T-helper 1 cell treated with Interleukin-12 subunit alpha and Interleukin-12 subunit beta and Interleukin-4 antibody, amounts not matched to agents 30 μg/mL and 1 μg/mL, for 36 hours (primary cell): Measurements from ENCODE around the gene RFX7.

Experiments used
- H3K27ac Mint-ChIP-seq: one replicate; pipeline ENCODE4 v1.8.0; 2021; ENCODE audit warnings: mild to moderate bottlenecking, mixed read lengths
- H3K27me3 Mint-ChIP-seq: one replicate; pipeline ENCODE4 v1.8.0; 2021; ENCODE audit warnings: low read depth, mixed read lengths
- H3K36me3 Mint-ChIP-seq: one replicate; pipeline ENCODE4 v1.8.0; 2021; ENCODE audit warnings: low read depth, mixed read lengths
- H3K4me1 Mint-ChIP-seq: one replicate; pipeline ENCODE4 v1.8.0; 2021; ENCODE audit warnings: low read depth, mixed read lengths
- H3K4me3 Mint-ChIP-seq: one replicate; pipeline ENCODE4 v1.8.0; 2021; ENCODE audit warnings: mild to moderate bottlenecking, moderate library complexity, mixed read lengths
- H3K9me3 Mint-ChIP-seq: one replicate; pipeline ENCODE4 v1.8.0; 2021; ENCODE audit warnings: mixed read lengths

Gene RFX7

DNA sequence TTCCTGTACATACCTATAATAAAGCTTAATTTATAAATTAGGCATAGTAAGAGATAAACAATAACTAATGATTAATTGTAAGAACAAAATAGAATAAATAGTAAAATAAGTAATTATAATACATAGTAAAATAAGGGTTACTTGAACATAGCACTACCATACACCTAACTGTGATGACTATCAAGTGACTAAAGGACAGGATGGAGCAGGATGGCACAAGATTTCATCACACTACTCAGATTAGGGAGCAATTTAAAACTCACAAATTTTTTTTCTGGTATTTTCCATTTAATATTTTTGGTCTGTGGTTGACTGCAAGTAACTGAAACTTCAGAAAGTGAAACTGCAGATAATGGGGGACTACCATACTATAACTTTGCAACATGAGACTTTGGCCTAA is 14.8 kb downstream of the RFX7 start:
- Mint-ChIP-seq H3K9me3 (peaks cover 77% of the 10 kb centered on the region), H3K36me3 (peaks cover 76% of the 10 kb centered on the region)

DNA sequence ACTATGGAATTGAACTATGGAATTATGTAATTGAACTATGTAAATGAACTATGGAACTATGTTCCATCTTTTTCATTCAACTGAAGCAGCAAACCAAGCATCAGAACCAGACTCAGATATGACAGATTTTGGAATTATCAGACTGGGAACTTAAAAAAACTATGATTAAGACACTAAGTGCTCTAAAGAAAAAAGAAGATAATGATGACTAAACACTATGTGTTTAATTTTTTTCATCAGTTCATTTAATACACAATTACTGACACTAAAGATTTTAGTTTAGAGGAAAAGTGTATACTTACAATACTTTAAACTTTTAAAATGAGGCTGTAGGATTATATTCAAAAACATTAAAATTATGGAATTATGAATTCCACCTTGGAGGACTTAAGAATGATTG is 15.3 kb downstream of the RFX7 start:
- Mint-ChIP-seq H3K4me1 (peaks cover 8% of the 10 kb centered on the region), H3K9me3 (peaks cover 75% of the 10 kb centered on the region), H3K27me3 (no peaks in the 10 kb centered on the region), H3K27ac (no peak overlapping the region), H3K36me3 (peaks cover 74% of the 10 kb centered on the region), H3K4me3 (no peak overlapping the region)

More for the DNA sequence above, 14.8 kb downstream of the RFX7 start:
- H3K27ac Mint-ChIP-seq, result no peak overlapping the region
- H3K4me3 Mint-ChIP-seq, result no peak overlapping the region
- H3K27me3 Mint-ChIP-seq, result no peaks in the 10 kb centered on the region
- peaks cover 12% of the 10 kb centered on the region for H3K4me1 Mint-ChIP-seq

DNA sequence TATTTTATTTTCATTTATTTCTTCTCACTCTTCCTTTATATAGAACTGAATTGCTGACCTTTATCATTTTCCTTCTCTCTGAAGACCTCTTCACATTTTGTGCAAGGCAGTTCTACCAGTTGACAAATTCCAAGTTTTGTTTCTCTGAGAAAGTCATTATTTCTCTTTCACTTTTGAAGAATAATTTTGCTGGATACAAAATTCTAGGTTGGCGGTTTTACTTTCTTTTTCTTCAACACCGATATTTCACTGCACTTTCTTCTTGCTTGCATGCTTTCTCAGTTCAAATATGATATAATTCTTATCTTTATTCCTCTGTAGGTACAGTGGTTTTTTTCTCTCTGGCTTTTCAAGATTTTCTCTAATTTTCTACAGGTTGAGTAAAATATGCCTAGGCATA is 15.9 kb downstream of the RFX7 start:
- Mint-ChIP-seq H3K27me3 (no peaks in the 10 kb centered on the region), H3K27ac (no peak overlapping the region), H3K4me1 (peaks cover 5% of the 10 kb centered on the region), H3K36me3 (peaks cover 74% of the 10 kb centered on the region), H3K4me3 (no peak overlapping the region), H3K9me3 (peaks cover 75% of the 10 kb centered on the region)

DNA sequence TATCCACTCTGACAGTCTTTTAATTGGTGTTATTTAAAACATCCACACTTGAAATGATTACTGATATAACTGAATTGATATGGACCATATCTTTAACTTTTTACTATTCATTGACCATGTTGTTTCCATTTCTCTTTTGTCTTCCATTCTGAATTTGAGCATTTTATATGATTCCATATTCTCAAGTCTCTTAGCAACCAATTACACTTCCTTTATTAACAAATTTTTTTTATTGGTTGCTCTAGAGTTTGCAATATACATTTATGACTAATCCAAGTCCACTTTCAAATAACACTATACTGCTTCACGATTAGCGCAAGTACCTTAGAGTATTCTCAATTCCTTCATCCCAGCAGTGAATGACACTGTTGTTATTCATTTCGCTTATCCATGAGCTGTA is 16.4 kb downstream of the RFX7 start:
- peaks cover 75% of the 10 kb centered on the region for H3K9me3 Mint-ChIP-seq
- peaks cover 74% of the 10 kb centered on the region for H3K36me3 Mint-ChIP-seq
- H3K27me3 Mint-ChIP-seq, result no peaks in the 10 kb centered on the region
- no peak overlapping the region for H3K27ac Mint-ChIP-seq
- H3K4me3 Mint-ChIP-seq, result no peak overlapping the region
- H3K4me1 Mint-ChIP-seq, result peaks cover 5% of the 10 kb centered on the region

DNA sequence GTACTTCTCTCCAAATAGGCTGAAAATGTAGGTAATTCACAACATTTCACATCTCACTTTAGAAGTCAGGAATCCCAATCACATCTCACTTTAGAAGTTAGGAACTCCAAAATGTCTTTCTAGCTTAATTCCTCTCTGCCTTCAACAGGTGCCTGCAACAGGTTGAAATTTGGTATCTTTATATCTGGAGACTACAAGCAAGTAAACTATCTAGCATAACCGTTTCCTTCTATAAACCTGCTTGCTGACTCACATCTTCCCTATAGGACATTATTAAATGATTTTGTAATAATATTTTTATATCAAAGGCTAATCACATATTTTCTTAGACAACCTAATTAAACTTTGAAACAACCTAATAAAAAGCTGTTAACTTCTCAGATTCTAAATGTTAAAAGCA is 18.2 kb downstream of the RFX7 start:
- peaks cover 65% of the 10 kb centered on the region for H3K36me3 Mint-ChIP-seq
- no peaks in the 10 kb centered on the region for H3K27me3 Mint-ChIP-seq
- H3K4me3 Mint-ChIP-seq, result no peak overlapping the region
- peaks cover 5% of the 10 kb centered on the region for H3K4me1 Mint-ChIP-seq
- peaks cover 72% of the 10 kb centered on the region for H3K9me3 Mint-ChIP-seq
- no peak overlapping the region for H3K27ac Mint-ChIP-seq

DNA sequence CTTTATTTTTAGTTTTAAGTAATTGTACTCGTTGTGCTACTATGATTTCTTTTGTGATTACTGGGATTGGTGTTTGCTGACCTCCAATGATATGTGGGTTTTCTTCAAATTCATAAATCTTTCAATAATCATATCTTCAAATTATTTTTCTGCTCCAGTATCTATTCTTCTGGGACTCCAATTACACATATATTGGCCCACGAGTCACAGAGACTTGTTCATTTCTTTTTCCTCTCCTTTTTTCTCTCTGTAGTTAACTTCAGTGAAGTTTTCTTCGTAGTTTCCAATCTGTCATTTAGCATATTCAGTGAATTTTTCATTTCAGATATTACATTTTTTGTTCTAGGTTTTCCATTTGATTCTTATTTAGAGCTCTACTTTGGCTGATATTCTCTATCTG is 21.4 kb downstream of the RFX7 start:
- Mint-ChIP-seq H3K4me1 (peaks cover 3% of the 10 kb centered on the region), H3K9me3 (peaks cover 58% of the 10 kb centered on the region), H3K36me3 (peaks cover 46% of the 10 kb centered on the region), H3K4me3 (no peak overlapping the region), H3K27ac (no peak overlapping the region), H3K27me3 (no peaks in the 10 kb centered on the region)

DNA sequence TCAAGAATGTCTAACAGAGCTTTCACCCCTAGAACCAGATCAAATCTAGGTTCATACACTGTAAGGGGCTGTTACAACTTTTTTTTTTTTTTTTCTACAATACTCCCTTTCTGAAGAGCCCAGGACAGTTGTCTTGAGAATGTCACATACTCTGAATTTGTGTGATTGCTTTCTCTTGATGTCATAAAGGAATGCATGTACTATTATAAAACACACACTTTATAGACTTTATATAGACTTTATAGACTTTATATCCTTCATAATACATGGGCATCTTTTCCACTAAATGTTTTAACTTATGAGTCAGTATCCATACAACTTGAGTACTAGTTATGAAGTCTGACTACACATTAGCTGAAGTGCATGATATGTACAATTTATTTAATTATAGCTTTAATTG is 26.3 kb downstream of the RFX7 start:
- peaks cover 24% of the 10 kb centered on the region for H3K36me3 Mint-ChIP-seq
- H3K9me3 Mint-ChIP-seq, result peaks cover 23% of the 10 kb centered on the region
- H3K4me1 Mint-ChIP-seq, result peaks cover 2% of the 10 kb centered on the region
- H3K4me3 Mint-ChIP-seq, result no peak overlapping the region
- H3K27me3 Mint-ChIP-seq, result no peaks in the 10 kb centered on the region
- no peak overlapping the region for H3K27ac Mint-ChIP-seq

DNA sequence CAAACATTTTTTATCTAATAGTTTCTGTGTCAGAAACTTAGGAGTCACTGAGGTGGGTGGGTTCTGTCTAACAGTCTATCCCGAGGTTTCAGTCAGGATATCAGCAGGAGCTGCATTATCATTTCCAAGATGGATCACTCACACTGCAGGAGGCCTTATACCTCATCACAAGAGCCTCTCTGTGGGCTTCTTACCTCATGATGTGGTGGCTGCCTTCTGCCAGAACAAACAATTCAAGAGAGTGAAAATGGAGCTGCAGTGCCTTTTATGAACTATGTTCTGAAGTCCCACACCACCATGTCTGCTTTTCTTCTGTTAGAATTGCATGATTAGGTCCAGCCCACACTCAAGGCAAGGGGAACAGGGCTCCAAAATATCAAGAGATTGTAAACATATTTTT is 27.9 kb downstream of the RFX7 start:
- H3K36me3 Mint-ChIP-seq, result peaks cover 32% of the 10 kb centered on the region
- H3K9me3 Mint-ChIP-seq, result peaks cover 25% of the 10 kb centered on the region
- no peaks in the 10 kb centered on the region for H3K27me3 Mint-ChIP-seq
- H3K4me1 Mint-ChIP-seq, result peaks cover 7% of the 10 kb centered on the region
- no peak overlapping the region for H3K4me3 Mint-ChIP-seq
- no peak overlapping the region for H3K27ac Mint-ChIP-seq

DNA sequence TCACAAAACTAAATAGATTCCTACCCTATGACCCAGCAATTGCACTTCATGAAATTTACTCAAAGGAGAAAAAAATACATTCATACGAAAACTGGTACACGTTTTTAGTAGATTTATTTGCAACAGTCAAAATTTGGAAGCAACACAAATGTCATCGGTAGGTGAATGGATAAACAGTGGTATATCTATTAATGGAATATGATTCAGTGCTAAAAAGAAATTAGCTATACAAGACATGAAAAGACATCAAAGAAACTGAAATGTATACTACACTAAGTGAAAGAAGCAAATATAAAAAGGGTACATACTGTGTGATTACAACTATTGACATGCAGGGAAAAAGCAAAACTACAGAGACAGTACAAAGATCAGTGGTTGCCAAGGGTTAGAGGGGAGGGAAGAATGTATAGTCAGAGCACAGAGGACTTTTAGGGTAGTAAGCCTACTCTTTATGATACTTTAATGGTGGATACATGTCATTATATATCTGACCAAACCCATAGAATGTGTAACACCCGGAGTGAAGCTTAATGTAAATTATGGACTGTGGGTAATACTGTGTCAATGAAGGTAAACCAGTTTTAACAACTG is 31.6 kb downstream of the RFX7 start:
- Mint-ChIP-seq H3K27ac (no peak overlapping the region), H3K9me3 (peaks cover 21% of the 10 kb centered on the region), H3K4me3 (no peak overlapping the region), H3K4me1 (peaks cover 36% of the 10 kb centered on the region), H3K36me3 (peaks cover 32% of the 10 kb centered on the region), H3K27me3 (no peaks in the 10 kb centered on the region)

DNA sequence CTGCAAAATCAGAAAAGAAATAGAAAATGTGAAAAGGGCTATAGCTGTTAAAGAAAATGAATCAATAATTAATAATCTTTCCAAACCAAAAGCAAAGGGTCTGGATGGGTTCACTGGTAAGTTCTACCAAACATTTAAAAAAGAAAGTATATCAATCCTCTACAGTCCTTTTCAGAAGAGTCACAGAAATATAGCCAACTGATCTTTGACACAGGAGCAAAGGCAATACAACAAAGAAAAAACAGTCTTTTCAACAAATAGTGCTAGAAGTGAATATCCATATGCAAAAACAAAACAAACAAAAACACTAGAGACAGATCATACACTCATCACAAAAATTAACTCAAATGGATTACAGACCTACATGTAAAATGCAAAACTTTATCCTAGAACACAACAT is 32.6 kb downstream of the RFX7 start:
- H3K4me1 Mint-ChIP-seq, result peaks cover 42% of the 10 kb centered on the region
- H3K9me3 Mint-ChIP-seq, result peaks cover 22% of the 10 kb centered on the region
- H3K27me3 Mint-ChIP-seq, result no peaks in the 10 kb centered on the region
- H3K27ac Mint-ChIP-seq, result no peak overlapping the region
- peaks cover 35% of the 10 kb centered on the region for H3K36me3 Mint-ChIP-seq
- H3K4me3 Mint-ChIP-seq, result no peak overlapping the region

DNA sequence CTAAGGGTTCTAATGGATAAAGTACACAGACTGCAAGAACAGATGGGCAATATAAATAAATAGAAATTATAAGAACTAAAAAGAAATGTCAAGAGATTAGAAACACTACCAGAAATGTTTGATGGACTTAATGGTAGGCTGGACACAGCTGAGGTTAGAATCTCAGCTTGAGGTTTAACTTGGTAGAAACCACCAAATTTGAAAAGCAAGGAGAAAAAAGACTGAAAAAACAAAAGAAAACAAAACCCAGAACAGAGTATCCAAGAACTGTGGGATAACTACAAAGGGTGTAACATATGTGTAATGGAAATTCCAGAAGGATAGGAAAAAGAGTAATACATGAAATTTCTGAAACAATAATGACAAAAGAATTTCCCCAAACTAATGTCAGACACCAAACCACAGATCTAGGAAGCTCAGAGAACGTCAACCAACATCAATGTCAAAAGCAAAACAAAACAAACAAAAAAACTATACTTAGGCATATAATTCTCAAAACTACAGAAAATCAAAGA is 35.0 kb downstream of the RFX7 start:
- Mint-ChIP-seq H3K9me3 (peaks cover 24% of the 10 kb centered on the region), H3K27ac (no peak overlapping the region), H3K27me3 (no peaks in the 10 kb centered on the region), H3K36me3 (peaks cover 36% of the 10 kb centered on the region), H3K4me1 (peaks cover 54% of the 10 kb centered on the region), H3K4me3 (peak overlapping the region; percentile 50)

DNA sequence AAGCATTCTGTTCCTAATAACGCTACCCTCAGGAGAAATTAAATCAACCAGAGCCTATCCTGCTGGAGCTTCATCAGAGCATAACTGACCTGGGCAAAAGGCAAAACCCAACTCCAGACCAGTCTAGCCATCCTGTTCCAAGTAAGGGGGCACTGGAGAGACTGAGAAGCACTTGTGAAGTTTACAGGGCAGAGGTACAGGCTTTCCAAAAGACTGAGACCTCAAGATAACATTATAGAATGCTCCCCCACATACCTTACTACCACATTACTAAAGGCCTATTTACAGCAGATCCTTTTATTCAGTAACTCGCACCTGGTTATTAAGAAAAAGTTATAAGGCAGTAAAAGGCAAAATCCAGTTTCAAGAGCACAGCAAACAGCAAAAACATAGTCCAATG is 35.5 kb downstream of the RFX7 start:
- Mint-ChIP-seq H3K4me1 (peaks cover 54% of the 10 kb centered on the region), H3K36me3 (peaks cover 36% of the 10 kb centered on the region), H3K27ac (peak overlapping the region; percentile 47), H3K27me3 (no peaks in the 10 kb centered on the region), H3K4me3 (no peak overlapping the region), H3K9me3 (peaks cover 24% of the 10 kb centered on the region)

DNA sequence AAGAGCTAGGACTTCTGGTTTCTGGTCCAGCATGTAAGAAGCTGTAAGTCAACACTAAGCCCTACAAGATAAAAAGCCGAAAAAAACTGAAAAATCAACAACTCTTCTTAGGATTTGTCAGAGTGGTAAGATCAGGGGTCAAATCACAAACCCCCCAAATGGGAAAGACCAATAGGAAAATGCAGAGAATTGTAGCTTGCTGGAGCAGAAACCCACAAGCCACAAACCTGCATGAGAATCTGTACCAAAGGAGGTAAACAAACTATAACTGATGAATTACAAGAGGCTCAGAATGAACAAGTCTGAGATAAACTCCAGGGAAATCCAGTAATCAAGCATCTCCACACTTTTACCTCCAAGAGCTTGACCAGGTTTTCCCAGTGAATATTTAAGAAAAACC is 36.0 kb downstream of the RFX7 start:
- peaks cover 56% of the 10 kb centered on the region for H3K4me1 Mint-ChIP-seq
- peak overlapping the region; percentile 41 for H3K4me3 Mint-ChIP-seq
- H3K27ac Mint-ChIP-seq, result peak overlapping the region; percentile 47
- H3K27me3 Mint-ChIP-seq, result no peaks in the 10 kb centered on the region
- H3K36me3 Mint-ChIP-seq, result peaks cover 36% of the 10 kb centered on the region
- peaks cover 24% of the 10 kb centered on the region for H3K9me3 Mint-ChIP-seq

DNA sequence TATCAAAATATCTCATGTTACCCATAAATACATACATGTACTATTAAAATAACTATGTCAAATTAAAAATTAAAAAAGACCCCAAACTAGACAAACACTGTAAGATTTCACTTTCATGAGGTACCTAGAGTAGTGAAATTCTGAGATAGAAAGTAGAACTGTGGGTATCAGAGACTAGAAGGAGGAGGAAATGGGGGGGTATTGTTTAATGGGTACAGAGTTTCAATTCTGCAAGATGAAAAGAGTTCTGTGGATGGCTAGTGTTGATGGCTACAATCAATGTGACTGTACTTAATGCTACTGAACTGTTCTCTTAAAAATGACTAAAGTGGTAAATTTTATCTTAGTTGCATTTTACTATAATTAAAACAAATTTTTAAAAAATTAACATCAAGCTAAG is 36.6 kb downstream of the RFX7 start:
- no peak overlapping the region for H3K27ac Mint-ChIP-seq
- peaks cover 32% of the 10 kb centered on the region for H3K36me3 Mint-ChIP-seq
- H3K4me3 Mint-ChIP-seq, result no peak overlapping the region
- peaks cover 54% of the 10 kb centered on the region for H3K4me1 Mint-ChIP-seq
- no peaks in the 10 kb centered on the region for H3K27me3 Mint-ChIP-seq
- peaks cover 21% of the 10 kb centered on the region for H3K9me3 Mint-ChIP-seq

DNA sequence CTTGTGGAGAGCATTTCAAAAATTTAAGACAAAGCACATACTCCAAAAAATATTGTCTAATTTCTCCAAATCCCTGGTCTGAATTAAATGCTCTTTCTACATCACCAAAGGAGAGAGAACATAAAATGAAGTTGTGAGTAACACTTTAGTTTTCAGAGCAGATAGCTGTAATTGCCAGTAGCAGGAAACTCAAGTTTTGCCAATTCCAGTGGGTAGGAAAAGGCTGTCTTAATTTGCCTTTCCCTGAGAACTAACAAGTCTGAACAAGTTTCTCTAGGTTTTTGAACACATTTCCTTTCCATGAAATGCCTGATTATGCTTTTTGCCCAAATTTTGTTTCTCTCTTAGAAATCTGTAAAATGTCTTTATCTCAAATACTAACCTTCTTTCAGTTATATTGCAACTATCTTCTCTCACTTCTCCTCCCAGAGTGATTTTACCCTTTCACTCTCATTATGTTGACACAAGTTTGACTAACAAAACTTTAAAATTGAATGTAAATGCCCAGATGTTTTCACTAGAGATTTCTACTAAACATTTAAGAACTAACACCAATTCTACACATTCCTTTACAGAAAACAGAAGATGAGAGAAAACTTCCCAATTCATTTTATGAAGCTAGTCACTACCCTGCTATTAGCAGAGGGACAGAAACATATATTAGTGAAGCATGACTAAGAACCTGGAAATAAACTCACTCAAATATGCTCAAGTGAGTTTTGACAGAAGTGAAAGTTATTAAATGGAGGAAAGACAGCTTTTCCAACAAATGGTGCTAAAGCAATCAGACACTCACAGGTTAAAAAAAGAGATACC is 38.4 kb downstream of the RFX7 start:
- no peak overlapping the region for H3K27ac Mint-ChIP-seq
- peaks cover 6% of the 10 kb centered on the region for H3K9me3 Mint-ChIP-seq
- H3K27me3 Mint-ChIP-seq, result no peaks in the 10 kb centered on the region
- no peak overlapping the region for H3K4me3 Mint-ChIP-seq
- H3K36me3 Mint-ChIP-seq, result peaks cover 16% of the 10 kb centered on the region
- H3K4me1 Mint-ChIP-seq, result peaks cover 47% of the 10 kb centered on the region
